ENCODE measurements around the gene SCNN1A.

SCNN1A gene

GRCh38 chr12:6322352-6322751 lies 53.0 kb downstream of the SCNN1A start:
- H3K4me3 ChIP-seq (ENCODE audit: low read length), result no peak overlapping the region
- TF ChIP-seq ZNF274 (IDR thresholded peaks at IDR 0.05; ENCODE audit: low read depth, low read length), result no peak

GRCh38 chr12:6321905-6322304 lies 53.5 kb downstream of the SCNN1A start:
- TF ChIP-seq ZNF274 (IDR thresholded peaks at IDR 0.05; ENCODE audit: low read depth, low read length), result no peak
- H3K4me3 ChIP-seq (ENCODE audit: low read length), result no peak overlapping the region

GRCh38 chr12:6319446-6319845 lies 55.9 kb downstream of the SCNN1A start:
- no peak overlapping the region for H3K4me3 ChIP-seq (ENCODE audit: low read length)
- TF ChIP-seq ZNF274 (IDR thresholded peaks at IDR 0.05; ENCODE audit: low read depth, low read length), result no peak

GRCh38 chr12:6318440-6318879 lies 56.9 kb downstream of the SCNN1A start:
- H3K4me3 ChIP-seq (ENCODE audit: low read length), result no peak overlapping the region
- TF ChIP-seq ZNF274 (IDR thresholded peaks at IDR 0.05; ENCODE audit: low read depth, low read length), result no peak

- no peak for TF ChIP-seq ZNF274 (IDR thresholded peaks at IDR 0.05; ENCODE audit: low read depth, low read length)
- H3K4me3 ChIP-seq (ENCODE audit: low read length), result no peak overlapping the region
Measured at GRCh38 chr12:6317693-6318439, 57.5 kb downstream of the SCNN1A start.

- H3K4me3 ChIP-seq (ENCODE audit: low read length), result no peak overlapping the region
- TF ChIP-seq ZNF274 (IDR thresholded peaks at IDR 0.05; ENCODE audit: low read depth, low read length), result no peak
Measured at GRCh38 chr12:6316921-6317692, 58.3 kb downstream of the SCNN1A start.

- TF ChIP-seq ZNF274 (IDR thresholded peaks at IDR 0.05; ENCODE audit: low read depth, low read length), result no peak
- no peak overlapping the region for H3K4me3 ChIP-seq (ENCODE audit: low read length)
Measured at GRCh38 chr12:6315704-6316597, 59.4 kb downstream of the SCNN1A start.

GRCh38 chr12:6315184-6315583 lies 60.2 kb downstream of the SCNN1A start:
- TF ChIP-seq ZNF274 (IDR thresholded peaks at IDR 0.05; ENCODE audit: low read depth, low read length), result no peak
- H3K4me3 ChIP-seq (ENCODE audit: low read length), result no peak overlapping the region

GRCh38 chr12:6314776-6315175 lies 60.6 kb downstream of the SCNN1A start:
- TF ChIP-seq ZNF274 (IDR thresholded peaks at IDR 0.05; ENCODE audit: low read depth, low read length), result no peak
- H3K4me3 ChIP-seq (ENCODE audit: low read length), result no peak overlapping the region

- no peak for TF ChIP-seq ZNF274 (IDR thresholded peaks at IDR 0.05; ENCODE audit: low read depth, low read length)
- no peak overlapping the region for H3K4me3 ChIP-seq (ENCODE audit: low read length)
Measured at GRCh38 chr12:6313326-6313940, 61.9 kb downstream of the SCNN1A start.

GRCh38 chr12:6312529-6313325 lies 62.6 kb downstream of the SCNN1A start:
- no peak overlapping the region for H3K4me3 ChIP-seq (ENCODE audit: low read length)

GRCh38 chr12:6311822-6312528 lies 63.4 kb downstream of the SCNN1A start:
- H3K4me3 ChIP-seq (ENCODE audit: low read length), result no peak overlapping the region
- no peak for TF ChIP-seq ZNF274 (IDR thresholded peaks at IDR 0.05; ENCODE audit: low read depth, low read length)

More at GRCh38 chr12:6312529-6313325, 62.6 kb downstream of the SCNN1A start:
- no peak for TF ChIP-seq ZNF274 (IDR thresholded peaks at IDR 0.05; ENCODE audit: low read depth, low read length)

Data from GM08714 (cell line).